22Rv1 (cell line): ENCODE data around the gene DNAI2.

Source experiments
- H3K27ac ChIP-seq: fragments of 450-650 bp; 2 replicates; pipeline ENCODE4 v1.5.1; 2017
- ZFX ChIP-seq: fragments of 450-650 bp; IDR thresholded peaks from 2 replicates; pipeline ENCODE4 v1.6.1; 2017; ENCODE audit warnings: antibody characterized with exemption, borderline replicate concordance
- TF ChIP-seq, protein P1 (sequence below): fragments of 450-650 bp; IDR thresholded peaks from 2 replicates; pipeline ENCODE4 v1.5.1; 2017; ENCODE audit warnings: mild to moderate bottlenecking

The DNAI2 gene

DNA sequence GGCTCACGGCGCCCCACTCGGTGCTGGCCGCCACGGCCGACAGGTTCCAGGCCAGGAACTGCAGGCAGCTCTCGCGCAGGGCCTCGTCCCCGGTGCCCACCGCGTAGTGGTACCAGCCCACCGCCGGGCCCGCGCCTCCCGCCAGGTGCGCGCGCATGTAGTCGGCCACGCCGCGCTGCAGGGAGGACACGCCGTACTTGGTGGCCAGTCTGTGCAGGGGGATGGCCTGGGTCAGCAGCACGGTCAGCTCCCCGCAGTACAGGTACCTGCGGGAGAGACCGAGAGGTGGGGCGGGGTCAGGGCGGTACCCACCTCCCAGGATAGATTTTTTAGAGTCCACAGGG is 83.4 kb downstream of the DNAI2 start:
- H3K27ac ChIP-seq, result no peak overlapping the region
- no peak for TF ChIP-seq ZFX
- TF ChIP-seq, protein P1, sequence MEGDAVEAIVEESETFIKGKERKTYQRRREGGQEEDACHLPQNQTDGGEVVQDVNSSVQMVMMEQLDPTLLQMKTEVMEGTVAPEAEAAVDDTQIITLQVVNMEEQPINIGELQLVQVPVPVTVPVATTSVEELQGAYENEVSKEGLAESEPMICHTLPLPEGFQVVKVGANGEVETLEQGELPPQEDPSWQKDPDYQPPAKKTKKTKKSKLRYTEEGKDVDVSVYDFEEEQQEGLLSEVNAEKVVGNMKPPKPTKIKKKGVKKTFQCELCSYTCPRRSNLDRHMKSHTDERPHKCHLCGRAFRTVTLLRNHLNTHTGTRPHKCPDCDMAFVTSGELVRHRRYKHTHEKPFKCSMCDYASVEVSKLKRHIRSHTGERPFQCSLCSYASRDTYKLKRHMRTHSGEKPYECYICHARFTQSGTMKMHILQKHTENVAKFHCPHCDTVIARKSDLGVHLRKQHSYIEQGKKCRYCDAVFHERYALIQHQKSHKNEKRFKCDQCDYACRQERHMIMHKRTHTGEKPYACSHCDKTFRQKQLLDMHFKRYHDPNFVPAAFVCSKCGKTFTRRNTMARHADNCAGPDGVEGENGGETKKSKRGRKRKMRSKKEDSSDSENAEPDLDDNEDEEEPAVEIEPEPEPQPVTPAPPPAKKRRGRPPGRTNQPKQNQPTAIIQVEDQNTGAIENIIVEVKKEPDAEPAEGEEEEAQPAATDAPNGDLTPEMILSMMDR, result no peak

DNA sequence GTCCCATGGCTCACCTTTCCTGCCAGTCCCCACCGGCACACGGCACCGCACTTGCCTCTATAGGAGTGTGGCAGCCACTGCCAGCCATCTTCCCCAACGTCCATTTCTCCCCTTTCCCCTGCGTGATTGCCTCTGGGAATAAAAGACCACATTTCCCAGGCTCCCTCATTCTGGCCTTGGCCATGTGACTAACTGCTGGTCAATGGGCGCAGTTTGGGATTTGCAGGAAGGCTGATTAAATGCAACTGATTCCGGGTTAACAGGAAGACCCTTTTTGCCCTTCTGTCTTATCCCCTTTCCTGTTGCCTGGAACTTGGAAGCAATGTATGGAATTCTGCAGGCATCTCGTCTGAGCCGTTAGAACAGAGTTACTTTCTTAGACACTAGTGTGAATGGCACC is 84.7 kb downstream of the DNAI2 start:
- no peak for TF ChIP-seq ZFX
- TF ChIP-seq, protein P1, result no peak
- no peak overlapping the region for H3K27ac ChIP-seq

DNA sequence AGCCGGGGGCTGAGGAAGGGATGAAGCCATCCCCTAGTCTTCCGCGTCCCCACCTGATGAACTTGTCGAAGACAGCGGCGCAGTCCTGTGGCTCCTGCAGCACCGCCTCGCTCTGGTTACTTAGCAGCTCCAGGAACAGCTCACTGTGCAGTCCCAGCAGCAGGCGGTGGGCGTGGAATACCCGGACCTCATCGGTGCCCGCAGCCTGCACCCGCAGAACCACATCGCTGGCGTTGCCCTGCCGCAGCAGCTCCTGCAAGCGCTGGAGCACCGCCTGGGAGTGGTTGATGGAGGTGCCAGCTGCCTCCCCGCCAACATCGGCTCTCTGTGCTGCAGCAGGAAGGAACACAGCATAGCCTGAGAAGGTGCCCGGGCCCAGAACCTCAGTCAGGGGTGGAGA is 85.9 kb downstream of the DNAI2 start:
- TF ChIP-seq, protein P1, result no peak
- TF ChIP-seq ZFX, result no peak
- H3K27ac ChIP-seq, result no peak overlapping the region

DNA sequence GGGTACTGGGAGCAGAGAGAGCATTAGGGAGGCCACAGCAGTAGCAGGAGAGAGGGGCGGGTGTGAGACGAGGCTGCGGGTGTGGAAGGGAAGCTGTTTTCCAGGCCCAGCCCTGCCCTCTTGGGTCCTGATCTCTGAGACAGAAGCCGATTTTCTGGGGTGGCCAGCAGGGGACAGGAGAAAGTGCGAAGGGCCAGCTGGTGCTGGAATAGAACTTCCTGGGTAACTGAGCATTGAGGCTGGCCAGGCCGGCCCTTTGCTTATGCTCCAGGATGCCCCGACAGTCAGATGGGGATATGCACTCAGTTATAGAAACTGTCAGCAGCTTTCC is 86.8 kb downstream of the DNAI2 start:
- H3K27ac ChIP-seq, result no peak overlapping the region
- TF ChIP-seq, protein P1, result no peak
- TF ChIP-seq ZFX, result no peak

DNA sequence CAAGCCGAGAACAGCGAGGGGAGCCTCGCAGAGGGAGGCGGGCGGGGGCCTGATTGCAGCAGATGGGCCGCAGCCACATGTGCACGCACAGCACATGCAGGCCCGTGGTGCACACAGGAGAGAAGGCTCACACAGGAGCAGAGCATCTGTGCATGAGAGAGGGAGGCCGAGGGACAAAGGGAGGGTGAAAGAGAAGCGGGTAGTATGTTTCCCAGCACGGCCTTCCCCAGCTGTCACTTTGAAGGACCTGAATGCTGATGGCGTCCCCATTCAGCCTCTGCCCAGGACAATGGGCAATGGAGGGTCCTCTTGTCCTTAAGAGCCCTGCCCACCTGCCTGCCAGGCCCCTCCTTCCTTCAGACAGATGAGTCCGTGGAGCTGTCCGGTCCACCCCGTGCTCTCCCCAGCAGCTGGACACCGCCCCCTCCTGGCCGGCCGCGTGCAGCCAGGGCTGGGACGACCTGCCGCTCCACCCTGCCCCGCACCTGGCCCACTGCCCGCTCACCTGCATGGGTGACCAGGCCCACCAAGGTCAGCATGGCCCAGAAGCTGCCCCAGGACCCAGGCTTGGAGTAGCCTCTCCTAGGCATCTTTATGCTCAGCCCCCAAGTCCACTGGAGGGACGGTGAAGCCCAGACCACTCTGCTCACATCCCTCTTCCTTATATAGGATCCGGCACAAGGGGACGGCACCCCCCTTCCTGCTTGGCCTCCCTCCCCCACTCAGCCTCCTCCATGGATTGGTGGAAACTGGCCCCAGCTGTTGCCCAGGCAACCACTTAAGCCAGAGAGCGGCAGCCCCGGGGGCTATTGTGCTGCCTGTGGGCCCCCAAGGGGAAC is 87.4 kb downstream of the DNAI2 start, which contains the start of gene BTBD17:
Gene BTBD17 (minus strand): TSS at position 639 of the 839 bp plus-strand sequence. CDS start 49 bp downstream, at position 590.
- TF ChIP-seq, protein P1, result peak; percentile 84
- TF ChIP-seq ZFX, result no peak
- no peak within 1 kb of the TSS for H3K27ac ChIP-seq

DNA sequence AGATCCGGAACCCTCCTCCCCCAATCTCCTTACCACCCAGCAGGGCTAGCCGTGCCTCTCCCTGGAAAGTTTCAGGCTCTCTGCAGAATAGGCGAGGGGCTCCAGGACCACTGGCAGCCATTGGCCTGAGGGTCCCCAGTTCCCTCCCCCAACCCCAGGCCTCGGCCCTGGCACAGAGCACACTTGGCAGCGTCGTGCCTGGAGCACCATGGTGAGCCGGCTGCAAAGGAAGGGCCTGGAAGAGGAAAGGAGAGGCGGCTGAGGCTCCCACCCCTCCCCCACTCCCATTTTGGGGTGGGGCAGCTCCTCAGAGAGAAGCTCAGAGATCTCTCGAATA is 88.0 kb downstream of the DNAI2 start:
- TF ChIP-seq ZFX, result no peak
- TF ChIP-seq, protein P1, result no peak
- no peak overlapping the region for H3K27ac ChIP-seq

DNA sequence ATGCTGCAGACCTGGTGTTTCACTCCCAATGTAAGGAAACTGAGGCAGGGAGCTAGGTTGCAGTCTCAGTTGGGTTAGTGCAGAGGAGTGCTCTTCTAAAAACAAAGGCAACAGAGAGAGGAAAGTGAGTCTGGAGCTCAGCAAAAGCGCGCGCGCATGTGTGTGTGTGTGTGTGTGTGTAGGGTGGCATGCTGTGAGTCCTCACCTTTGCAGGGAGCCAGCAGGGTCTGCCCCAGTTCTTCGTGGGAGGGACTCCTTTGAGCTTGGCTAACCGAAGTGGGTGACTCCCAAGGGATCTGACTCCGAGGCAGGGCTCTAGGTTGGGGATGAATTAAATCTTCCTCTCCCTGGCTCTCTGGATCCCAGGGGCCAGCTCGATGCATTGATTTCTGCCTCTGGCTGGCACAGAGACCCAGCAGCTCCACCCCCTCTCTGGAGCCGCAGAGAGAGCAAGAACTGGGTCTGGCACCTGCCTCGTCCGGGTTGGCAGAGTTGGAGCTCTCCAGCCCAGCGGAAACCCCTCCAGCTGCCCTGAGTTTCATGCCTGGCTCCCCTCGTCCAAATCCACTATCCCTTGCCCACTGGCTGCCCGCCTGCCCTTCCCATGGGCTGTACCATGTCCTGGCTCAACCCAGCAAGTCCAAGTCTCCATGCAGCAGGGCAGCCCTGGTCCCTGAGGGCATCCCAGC is 88.9 kb downstream of the DNAI2 start:
- no peak for TF ChIP-seq ZFX
- TF ChIP-seq, protein P1, result no peak
- H3K27ac ChIP-seq, result no peak overlapping the region
